DND-41 (cell line): ENCODE data around the gene UBA5.

ENCODE experiments used
- ATAC-seq: fragments of 200-7000 bp; cut with Tn5 transposase; 3 replicates; pipeline ENCODE4 v1.9.1; 2021; ENCODE audit warnings: low read depth; ENCODE audit not compliant: insufficient read depth
- DNase-seq: peaks from one replicate; pipeline ENCODE4 v3.0.0-alpha.2; 2020
- H2AFZ ChIP-seq: 2 replicates; pipeline ENCODE4 v1.6.0; 2012; ENCODE audit warnings: low read depth, low read length
- H3K27ac ChIP-seq: 2 replicates; pipeline ENCODE4 v1.5.1; 2012; ENCODE audit warnings: low read length, inconsistent platforms
- H3K27me3 ChIP-seq: fragments of 200-600 bp; sonication (generic); 2 replicates; pipeline ENCODE4 v1.6.0; 2012; ENCODE audit warnings: low read length, mild to moderate bottlenecking, inconsistent platforms; ENCODE audit not compliant: insufficient read depth, poor library complexity
- H3K36me3 ChIP-seq: 2 replicates; pipeline ENCODE4 v1.5.1; 2012; ENCODE audit warnings: low read length, inconsistent platforms; ENCODE audit not compliant: insufficient read depth
- H3K4me1 ChIP-seq: 2 replicates; pipeline ENCODE4 v1.5.1; 2012; ENCODE audit warnings: mild to moderate bottlenecking, low read length; ENCODE audit not compliant: insufficient read depth
- H3K4me2 ChIP-seq: 2 replicates; pipeline ENCODE4 v1.6.0; 2012; ENCODE audit warnings: mild to moderate bottlenecking, moderate library complexity, low read length, inconsistent platforms; ENCODE audit not compliant: insufficient read depth
- H3K4me3 ChIP-seq, 2 experiments: fragments of 200-600 bp in 1 of 2; shearing (Covaris generic) in 1 of 2; 2 replicates each; pipeline ENCODE4 v1.5.1; 2012 to 2016; ENCODE audit warnings: inconsistent platforms in 2 of 2, low read length in 2 of 2, mild to moderate bottlenecking in 2 of 2, low read depth in 1 of 2, moderate library complexity in 1 of 2
- H3K79me2 ChIP-seq: 2 replicates; pipeline ENCODE4 v1.6.0; 2012; ENCODE audit warnings: low read length, inconsistent platforms; ENCODE audit not compliant: insufficient read depth
- H3K9ac ChIP-seq: 2 replicates; pipeline ENCODE4 v1.6.0; 2012; ENCODE audit warnings: low read depth, mild to moderate bottlenecking, inconsistent platforms, low read length, moderate library complexity
- H3K9me3 ChIP-seq: 2 replicates; pipeline ENCODE4 v1.5.1; 2012; ENCODE audit warnings: low read length, moderate library complexity, mild to moderate bottlenecking, inconsistent platforms; ENCODE audit not compliant: insufficient read depth, severe bottlenecking
- H4K20me1 ChIP-seq: 2 replicates; pipeline ENCODE4 v1.6.0; 2012; ENCODE audit warnings: low read length; ENCODE audit not compliant: insufficient read depth
- CTCF ChIP-seq: IDR thresholded peaks from 2 replicates; pipeline ENCODE4 v1.5.1; 2012; ENCODE audit warnings: borderline replicate concordance, low read length, moderate library complexity, mild to moderate bottlenecking; ENCODE audit not compliant: poor library complexity, severe bottlenecking; ENCODE audit errors: extremely low read depth
- EZH2 ChIP-seq: IDR thresholded peaks from 3 replicates; pipeline ENCODE4 v1.6.1; 2012; ENCODE audit warnings: borderline replicate concordance, low read depth, mild to moderate bottlenecking, moderate library complexity, low read length, inconsistent platforms; ENCODE audit not compliant: severe bottlenecking

UBA5 gene

GRCh38 chr3:132645058-132645457, 15.1 kb upstream of the UBA5 start:
- DNase-seq: no peak
- no peak for ATAC-seq
- H3K4me3 ChIP-seq: no peak overlapping the region
- H3K4me1 ChIP-seq: no peaks in the 10 kb centered on the region
- H3K36me3 ChIP-seq: no peaks in the 10 kb centered on the region
- no peak overlapping the region for H3K4me2 ChIP-seq
- H3K9me3 ChIP-seq: no peaks in the 10 kb centered on the region
- no peak overlapping the region for H3K9ac ChIP-seq
- no peak overlapping the region for H2AFZ ChIP-seq
- no peak overlapping the region for H3K27ac ChIP-seq
- H4K20me1 ChIP-seq: no peaks in the 10 kb centered on the region
- H3K27me3 ChIP-seq: no peaks in the 10 kb centered on the region
- TF ChIP-seq CTCF (no peak), EZH2 (no peak)
- H3K79me2 ChIP-seq: no peaks in the 10 kb centered on the region

GRCh38 chr3:132650153-132650552, 10.0 kb upstream of the UBA5 start:
- H3K4me1 ChIP-seq: no peaks in the 10 kb centered on the region
- no peaks in the 10 kb centered on the region for H3K79me2 ChIP-seq
- ATAC-seq: no peak

GRCh38 chr3:132652640-132653270, 7.4 kb upstream of the UBA5 start:
- Histone ChIP-seq H3K4me2 (no peak overlapping the region), H3K36me3 (no peaks in the 10 kb centered on the region), H4K20me1 (no peaks in the 10 kb centered on the region), H3K9ac (no peak overlapping the region), H3K4me3 (no peak overlapping the region), H3K9me3 (no peaks in the 10 kb centered on the region), H3K27me3 (no peaks in the 10 kb centered on the region), H2AFZ (no peak overlapping the region), H3K79me2 (no peaks in the 10 kb centered on the region), H3K4me1 (peaks cover 9% of the 10 kb centered on the region), H3K27ac (no peak overlapping the region)
- ATAC-seq (no peak), DNase-seq (no peak)
- TF ChIP-seq CTCF: no peak
- TF ChIP-seq EZH2: no peak

More at GRCh38 chr3:132650153-132650552, 10.0 kb upstream of the UBA5 start:
- Histone ChIP-seq H3K9ac (no peak overlapping the region), H3K36me3 (no peaks in the 10 kb centered on the region), H3K27ac (no peak overlapping the region), H3K9me3 (no peaks in the 10 kb centered on the region), H3K4me2 (no peak overlapping the region), H3K27me3 (no peaks in the 10 kb centered on the region), H2AFZ (no peak overlapping the region), H3K4me3 (no peak overlapping the region), H4K20me1 (no peaks in the 10 kb centered on the region)
- TF ChIP-seq CTCF (no peak), EZH2 (no peak)
- no peak for DNase-seq
